ENCODE data around the gene TBCD.

The TBCD gene

GRCh38 chr17:82862191-82862590 lies 110.3 kb downstream of the TBCD start:
- Histone ChIP-seq H3K4me1 (peaks cover 89 to 97% (median 95%) of the 10 kb centered on the region in 10 experiments), H3K4me2 (peak overlapping the region; percentile 29 to 100 (median 98); a peak in 21 of 22 replicates), H3K9me3 (replicated peaks in 1 of 11) (no peaks in the 10 kb centered on the region), H3K36me3 (0 out of 22 replicates have a peak, but pooled peaks cover 0 to 4% (median 0%) of the 10 kb centered on the region in 11 experiments), H3K27me3 (peaks cover 0 to 25% (median under 1%) of the 10 kb centered on the region in 11 experiments; a peak in 10 of 22 replicates), H3K27ac (peak overlapping the region in 2 of 11 experiments; percentile 63 to 66; a peak in 1 of 22 replicates), H3K9ac (0 out of 22 replicates have a peak overlapping the region, but pooled peaks of 1 of the 11 experiments have one; percentile 35), H4K20me1 (peaks cover 0 to 85% (median 63%) of the 10 kb centered on the region in 11 experiments; a peak in 20 of 22 replicates), H3K4me3 (no peak overlapping the region)
- no peak for TF ChIP-seq Cebpa-rat (IDR thresholded peaks at IDR 0.05)

GRCh38 chr17:82862737-82863382 lies 111.0 kb downstream of the TBCD start:
- H3K4me2 ChIP-seq, result peak overlapping the region; percentile 88 to 100 (median 98)
- TF ChIP-seq Cebpa-rat (IDR thresholded peaks at IDR 0.05), result no peak
- peaks cover 94 to 100% (median 100%) of the 10 kb centered on the region in 10 experiments for H3K4me1 ChIP-seq
- H3K27ac ChIP-seq, result peak overlapping the region in 7 of 11 experiments; percentile 21 to 66 (median 50); a peak in 12 of 22 replicates
- no peak overlapping the region for H3K4me3 ChIP-seq
- peak overlapping the region in 6 of 11 experiments; percentile 13 to 59 (median 28); a peak in 8 of 22 replicates for H3K9ac ChIP-seq
- no peaks in the 10 kb centered on the region for H3K9me3 ChIP-seq (replicated peaks in 1 of 11)
- peaks cover 3 to 91% (median 70%) of the 10 kb centered on the region in 11 experiments; a peak in 21 of 22 replicates for H4K20me1 ChIP-seq
- H3K27me3 ChIP-seq, result peaks cover 1 to 32% (median 7%) of the 10 kb centered on the region in 11 experiments; a peak in 20 of 22 replicates
- 0 out of 22 replicates have a peak, but pooled peaks cover 0 to 4% (median 0%) of the 10 kb centered on the region in 11 experiments for H3K36me3 ChIP-seq

- H4K20me1 ChIP-seq, result peaks cover 9 to 97% (median 76%) of the 10 kb centered on the region in 11 experiments; a peak in 21 of 22 replicates
- H3K9ac ChIP-seq, result peak overlapping the region in 8 of 11 experiments; percentile 13 to 59 (median 38); a peak in 12 of 22 replicates
- H3K9me3 ChIP-seq (replicated peaks in 1 of 11), result no peaks in the 10 kb centered on the region
- H3K4me2 ChIP-seq, result peak overlapping the region; percentile 88 to 100 (median 98)
- peak overlapping the region in 9 of 11 experiments; percentile 18 to 66 (median 50); a peak in 15 of 22 replicates for H3K27ac ChIP-seq
- 0 out of 22 replicates have a peak, but pooled peaks cover 0 to 4% (median 0%) of the 10 kb centered on the region in 11 experiments for H3K36me3 ChIP-seq
- peaks cover 7 to 38% (median 12%) of the 10 kb centered on the region in 11 experiments; a peak in 20 of 22 replicates for H3K27me3 ChIP-seq
- TF ChIP-seq Cebpa-rat (IDR thresholded peaks at IDR 0.05), result no peak
- peaks cover 94 to 100% (median 100%) of the 10 kb centered on the region in 10 experiments for H3K4me1 ChIP-seq
- H3K4me3 ChIP-seq, result no peak overlapping the region
Measured at GRCh38 chr17:82863383-82863940, 111.6 kb downstream of the TBCD start.

- peaks cover 94 to 100% (median 100%) of the 10 kb centered on the region in 10 experiments for H3K4me1 ChIP-seq
Measured at GRCh38 chr17:82863941-82864712, 112.3 kb downstream of the TBCD start.

GRCh38 chr17:82864713-82865248 lies 112.9 kb downstream of the TBCD start:
- H3K27ac ChIP-seq, result peak overlapping the region in 8 of 11 experiments; percentile 38 to 66 (median 56); a peak in 15 of 22 replicates
- H3K4me3 ChIP-seq, result peak overlapping the region in 6 of 10 experiments; percentile 14 to 32 (median 22); a peak in 5 of 20 replicates

More at GRCh38 chr17:82863941-82864712, 112.3 kb downstream of the TBCD start:
- H3K27ac ChIP-seq, result peak overlapping the region in 9 of 11 experiments; percentile 38 to 66 (median 56); a peak in 17 of 22 replicates
- H3K4me3 ChIP-seq, result peak overlapping the region in 6 of 10 experiments; percentile 14 to 32 (median 22); a peak in 6 of 20 replicates
- H4K20me1 ChIP-seq, result peaks cover 13 to 100% (median 82%) of the 10 kb centered on the region in 11 experiments; a peak in 21 of 22 replicates
- peak overlapping the region in 9 of 11 experiments; percentile 7 to 59 (median 49); a peak in 15 of 22 replicates for H3K9ac ChIP-seq
- H3K4me2 ChIP-seq, result peak overlapping the region; percentile 88 to 100 (median 98)
- 0 out of 22 replicates have a peak, but pooled peaks cover 0 to 4% (median 0%) of the 10 kb centered on the region in 11 experiments for H3K36me3 ChIP-seq
- peaks cover 13 to 45% (median 18%) of the 10 kb centered on the region in 11 experiments; a peak in 20 of 22 replicates for H3K27me3 ChIP-seq
- TF ChIP-seq Cebpa-rat (IDR thresholded peaks at IDR 0.05), result no peak
- H3K9me3 ChIP-seq (replicated peaks in 1 of 11), result no peaks in the 10 kb centered on the region

GRCh38 chr17:82865274-82865673 lies 113.4 kb downstream of the TBCD start:
- H3K27ac ChIP-seq, result peak overlapping the region in 3 of 11 experiments; percentile 63 to 66 (median 63); a peak in 4 of 22 replicates
- H3K4me3 ChIP-seq, result peak overlapping the region in 3 of 10 experiments; percentile 22 to 32 (median 25); a peak in 3 of 20 replicates
- no peak for TF ChIP-seq Cebpa-rat (IDR thresholded peaks at IDR 0.05)
- H3K4me2 ChIP-seq, result peak overlapping the region; percentile 88 to 100 (median 98)
- peaks cover 95 to 100% (median 100%) of the 10 kb centered on the region in 10 experiments for H3K4me1 ChIP-seq
- H3K9ac ChIP-seq, result peak overlapping the region in 5 of 11 experiments; percentile 19 to 56 (median 45); a peak in 8 of 22 replicates
- no peaks in the 10 kb centered on the region for H3K9me3 ChIP-seq (replicated peaks in 1 of 11)
- peaks cover 25 to 100% (median 91%) of the 10 kb centered on the region in 11 experiments; a peak in 21 of 22 replicates for H4K20me1 ChIP-seq
- peaks cover 15 to 56% (median 21%) of the 10 kb centered on the region in 11 experiments; a peak in 20 of 22 replicates for H3K27me3 ChIP-seq
- peaks cover 0 to 9% (median 4%) of the 10 kb centered on the region in 11 experiments; a peak in 15 of 22 replicates for H3K36me3 ChIP-seq

More at GRCh38 chr17:82864713-82865248, 112.9 kb downstream of the TBCD start:
- Histone ChIP-seq H3K4me1 (peaks cover 94 to 100% (median 100%) of the 10 kb centered on the region in 10 experiments), H3K36me3 (peaks cover 0 to 4% (median 0%) of the 10 kb centered on the region in 11 experiments; a peak in 1 of 22 replicates), H3K9ac (peak overlapping the region in 8 of 11 experiments; percentile 30 to 56 (median 47); a peak in 12 of 22 replicates), H3K9me3 (replicated peaks in 1 of 11) (no peaks in the 10 kb centered on the region), H4K20me1 (peaks cover 20 to 100% (median 88%) of the 10 kb centered on the region in 11 experiments; a peak in 21 of 22 replicates), H3K27me3 (peaks cover 15 to 51% (median 21%) of the 10 kb centered on the region in 11 experiments; a peak in 20 of 22 replicates), H3K4me2 (peak overlapping the region; percentile 88 to 100 (median 98))
- TF ChIP-seq Cebpa-rat (IDR thresholded peaks at IDR 0.05), result no peak

- Histone ChIP-seq H3K36me3 (peaks cover 0 to 15% (median 8%) of the 10 kb centered on the region in 11 experiments; a peak in 15 of 22 replicates), H3K9ac (peak overlapping the region in 9 of 11 experiments; percentile 3 to 75 (median 39); a peak in 12 of 22 replicates), H3K9me3 (replicated peaks in 1 of 11) (no peaks in the 10 kb centered on the region), H3K4me3 (no peak overlapping the region; a peak in 1 of 20 replicates), H3K4me1 (peaks cover 95 to 100% (median 100%) of the 10 kb centered on the region in 10 experiments), H3K4me2 (peak overlapping the region; percentile 88 to 100 (median 98)), H3K27ac (peak overlapping the region in 3 of 11 experiments; percentile 1 to 47 (median 33); a peak in 2 of 22 replicates), H3K27me3 (peaks cover 15 to 62% (median 21%) of the 10 kb centered on the region in 11 experiments; a peak in 20 of 22 replicates), H4K20me1 (peaks cover 31 to 100% (median 94%) of the 10 kb centered on the region in 11 experiments; a peak in 21 of 22 replicates)
- no peak for TF ChIP-seq Cebpa-rat (IDR thresholded peaks at IDR 0.05)
Measured at GRCh38 chr17:82865774-82866395, 114.0 kb downstream of the TBCD start.

Measured in BLaER1 treated with 17β-estradiol and CSF1 and Interleukin-3, amounts not matched to agents 10 nM and 100 nM (cell line).